GM10266 (cell line): ENCODE measurements around the gene C1QTNF1.

ENCODE experiments used
- DNase-seq: peaks from one replicate; pipeline ENCODE4 v3.0.0; 2012; ENCODE audit errors: extremely low spot score
- CTCF ChIP-seq: IDR thresholded peaks from 2 replicates; pipeline ENCODE4 v1.5.1; 2012; ENCODE audit warnings: mild to moderate bottlenecking, low read depth; ENCODE audit not compliant: control insufficient read depth, insufficient read depth; ENCODE audit errors: missing control alignments

C1QTNF1 gene

GRCh38 chr17:79087428-79088143 is 63.6 kb downstream of the C1QTNF1 start:
- DNase-seq, result peak; percentile 91
- peak; percentile 94 for TF ChIP-seq CTCF

- no peak for TF ChIP-seq CTCF
- no peak for DNase-seq
These were observed 64.5 kb downstream of the C1QTNF1 start for GRCh38 chr17:79088247-79088996.

- DNase-seq, result no peak
- TF ChIP-seq CTCF, result no peak
These were observed 65.0 kb downstream of the C1QTNF1 start for GRCh38 chr17:79088997-79089328.

- no peak for TF ChIP-seq CTCF
- DNase-seq, result no peak
These were observed 65.9 kb downstream of the C1QTNF1 start for GRCh38 chr17:79089720-79090442.

- TF ChIP-seq CTCF, result no peak
- no peak for DNase-seq
These were observed 66.7 kb downstream of the C1QTNF1 start for GRCh38 chr17:79090443-79091225.

GRCh38 chr17:79091226-79091670 is 67.3 kb downstream of the C1QTNF1 start:
- no peak for DNase-seq
- no peak for TF ChIP-seq CTCF
